Measurements from ENCODE around the gene DNAJC12.
A peak's percentile ranks its signal among the peaks of the same experiment; 100 is the strongest.
"Not testable (repeated sequence)": the region's sequence is repeated elsewhere in the genome, so short reads cannot be mapped to it uniquely, and the experiment has no call there.

The DNAJC12 gene

GRCh38 chr10:67839951-67840350, 2.0 kb upstream of the DNAJC12 start:
- Histone ChIP-seq H3K4me3 (ENCODE audit: control insufficient read depth in 1 of 7, extremely low read depth in 1 of 7, insufficient read depth in 4 of 7, low read depth in 2 of 7, low read length in 6 of 7) (no peak overlapping the region), H3K27ac (ENCODE audit: insufficient read depth in 1 of 2, low read depth in 1 of 2, low read length in 2 of 2, poor library complexity in 1 of 2, severe bottlenecking in 2 of 2) (no peak overlapping the region), H3K27me3 (replicated peaks in 2 of 5; ENCODE audit: control insufficient read depth in 4 of 5, insufficient read depth in 5 of 5, low read length in 4 of 5) (no peaks in the 10 kb centered on the region), H3K4me1 (ENCODE audit: control extremely low read depth in 1 of 4, control insufficient read depth in 4 of 4, insufficient read depth in 4 of 4, low read length in 3 of 4) (peaks cover 4 to 13% (median 5%) of the 10 kb centered on the region in 4 experiments), H3K9me3 (ENCODE audit: control extremely low read depth in 1 of 5, control insufficient read depth in 4 of 5, insufficient read depth in 2 of 5, low read depth in 1 of 5, low read length in 4 of 5) (peaks cover 0 to 6% (median 0%) of the 10 kb centered on the region in 5 experiments), H3K36me3 (ENCODE audit: control insufficient read depth in 4 of 4, insufficient read depth in 4 of 4, low read length in 3 of 4) (no peaks in the 10 kb centered on the region)
- CTCF ChIA-PET = no interaction called here
- DNase-seq = peak in 1 of 3 donors; percentile 17
- 100% methylated on average over 2 of the region's 3 CpGs for WGBS (ENCODE audit: insufficient coverage)
- POLR2A ChIA-PET = no interaction called here

- DNase-seq; POLR2A ChIA-PET; H3K27me3 ChIP-seq (replicated peaks in 2 of 5; ENCODE audit: control insufficient read depth in 4 of 5, insufficient read depth in 5 of 5, low read length in 4 of 5); H3K36me3 ChIP-seq (ENCODE audit: control insufficient read depth in 4 of 4, insufficient read depth in 4 of 4, low read length in 3 of 4); H3K9me3 ChIP-seq (ENCODE audit: control extremely low read depth in 1 of 5, control insufficient read depth in 4 of 5, insufficient read depth in 2 of 5, low read depth in 1 of 5, low read length in 4 of 5); H3K4me3 ChIP-seq (ENCODE audit: control insufficient read depth in 1 of 7, extremely low read depth in 1 of 7, insufficient read depth in 4 of 7, low read depth in 2 of 7, low read length in 6 of 7); H3K27ac ChIP-seq (ENCODE audit: insufficient read depth in 1 of 2, low read depth in 1 of 2, low read length in 2 of 2, poor library complexity in 1 of 2, severe bottlenecking in 2 of 2); CTCF ChIA-PET: not testable (repeated sequence)
- peaks cover 4 to 13% (median 5%) of the 10 kb centered on the region in 4 experiments for H3K4me1 ChIP-seq (ENCODE audit: control extremely low read depth in 1 of 4, control insufficient read depth in 4 of 4, insufficient read depth in 4 of 4, low read length in 3 of 4)
- WGBS (ENCODE audit: insufficient coverage) = 100% methylated on average over 8 of the region's 12 CpGs
Observed at GRCh38 chr10:67839511-67839910, 1.5 kb upstream of the DNAJC12 start.

GRCh38 chr10:67836972-67837371, 1.0 kb downstream of the DNAJC12 start:
- Histone ChIP-seq H3K27me3 (replicated peaks in 2 of 5; ENCODE audit: control insufficient read depth in 4 of 5, insufficient read depth in 5 of 5, low read length in 4 of 5) (no peaks in the 10 kb centered on the region), H3K4me1 (ENCODE audit: control extremely low read depth in 1 of 4, control insufficient read depth in 4 of 4, insufficient read depth in 4 of 4, low read length in 3 of 4) (peaks cover 4 to 13% (median 5%) of the 10 kb centered on the region in 4 experiments), H3K4me3 (ENCODE audit: control insufficient read depth in 1 of 7, extremely low read depth in 1 of 7, insufficient read depth in 4 of 7, low read depth in 2 of 7, low read length in 6 of 7) (peak overlapping the region in 4 of 7 experiments; percentile 24 to 69 (median 49)), H3K36me3 (ENCODE audit: control insufficient read depth in 4 of 4, insufficient read depth in 4 of 4, low read length in 3 of 4) (no peaks in the 10 kb centered on the region), H3K27ac (ENCODE audit: insufficient read depth in 1 of 2, low read depth in 1 of 2, low read length in 2 of 2, poor library complexity in 1 of 2, severe bottlenecking in 2 of 2) (no peak overlapping the region), H3K9me3 (ENCODE audit: control extremely low read depth in 1 of 5, control insufficient read depth in 4 of 5, insufficient read depth in 2 of 5, low read depth in 1 of 5, low read length in 4 of 5) (peaks cover 0 to 6% (median 0%) of the 10 kb centered on the region in 5 experiments)
- POLR2A ChIA-PET = no interaction called here
- no CpG with 5 or more reads among the region's 1 CpG for WGBS (ENCODE audit: insufficient coverage)
- CTCF ChIA-PET = interaction anchor here (0.9 kb wide), 1 partner anchor 374 kb away, joined by 3 read pairs; no protein-coding TSS in a partner anchor
- no peak for DNase-seq

GRCh38 chr10:67836488-67836887, 1.5 kb downstream of the DNAJC12 start:
- CTCF ChIA-PET = interaction anchor here (0.6 kb wide), 2 partner anchors 278 to 500 kb away, joined by 3 to 4 read pairs; no protein-coding TSS in a partner anchor
- peak overlapping the region in 2 of 7 experiments; percentile 19 to 48 for H3K4me3 ChIP-seq (ENCODE audit: control insufficient read depth in 1 of 7, extremely low read depth in 1 of 7, insufficient read depth in 4 of 7, low read depth in 2 of 7, low read length in 6 of 7)
- POLR2A ChIA-PET = no interaction called here
- H3K27me3 ChIP-seq (replicated peaks in 2 of 5; ENCODE audit: control insufficient read depth in 4 of 5, insufficient read depth in 5 of 5, low read length in 4 of 5) = no peaks in the 10 kb centered on the region
- DNase-seq = no peak
- peaks cover 4 to 13% (median 5%) of the 10 kb centered on the region in 4 experiments for H3K4me1 ChIP-seq (ENCODE audit: control extremely low read depth in 1 of 4, control insufficient read depth in 4 of 4, insufficient read depth in 4 of 4, low read length in 3 of 4)
- H3K9me3 ChIP-seq (ENCODE audit: control extremely low read depth in 1 of 5, control insufficient read depth in 4 of 5, insufficient read depth in 2 of 5, low read depth in 1 of 5, low read length in 4 of 5) = peaks cover 0 to 2% (median 0%) of the 10 kb centered on the region in 5 experiments
- no peaks in the 10 kb centered on the region for H3K36me3 ChIP-seq (ENCODE audit: control insufficient read depth in 4 of 4, insufficient read depth in 4 of 4, low read length in 3 of 4)
- H3K27ac ChIP-seq (ENCODE audit: insufficient read depth in 1 of 2, low read depth in 1 of 2, low read length in 2 of 2, poor library complexity in 1 of 2, severe bottlenecking in 2 of 2) = no peak overlapping the region
- WGBS (ENCODE audit: insufficient coverage) = no CpG with 5 or more reads among the region's 2 CpGs

- H3K27ac ChIP-seq (ENCODE audit: insufficient read depth in 1 of 2, low read depth in 1 of 2, low read length in 2 of 2, poor library complexity in 1 of 2, severe bottlenecking in 2 of 2); POLR2A ChIA-PET; H3K27me3 ChIP-seq (replicated peaks in 2 of 5; ENCODE audit: control insufficient read depth in 4 of 5, insufficient read depth in 5 of 5, low read length in 4 of 5); DNase-seq; H3K36me3 ChIP-seq (ENCODE audit: control insufficient read depth in 4 of 4, insufficient read depth in 4 of 4, low read length in 3 of 4); H3K9me3 ChIP-seq (ENCODE audit: control extremely low read depth in 1 of 5, control insufficient read depth in 4 of 5, insufficient read depth in 2 of 5, low read depth in 1 of 5, low read length in 4 of 5): not testable (repeated sequence)
- 67% methylated on average over 1 of the region's 6 CpGs for WGBS (ENCODE audit: insufficient coverage)
- Histone ChIP-seq H3K4me1 (ENCODE audit: control extremely low read depth in 1 of 4, control insufficient read depth in 4 of 4, insufficient read depth in 4 of 4, low read length in 3 of 4) (peaks cover 4 to 13% (median 5%) of the 10 kb centered on the region in 4 experiments), H3K4me3 (ENCODE audit: control insufficient read depth in 1 of 7, extremely low read depth in 1 of 7, insufficient read depth in 4 of 7, low read depth in 2 of 7, low read length in 6 of 7) (peak overlapping the region in 2 of 7 experiments; percentile 13 to 48)
- CTCF ChIA-PET = interaction anchor here (0.6 to 0.7 kb wide), 3 partner anchors 267 to 500 kb away, joined by 3 to 4 read pairs (median 3); no protein-coding TSS in a partner anchor
Observed at GRCh38 chr10:67835541-67836394, 2.2 kb downstream of the DNAJC12 start.

- POLR2A ChIA-PET = no interaction called here
Observed at GRCh38 chr10:67834375-67834774, 3.6 kb downstream of the DNAJC12 start.

GRCh38 chr10:67827811-67828210, 10.2 kb downstream of the DNAJC12 start:
- peaks cover 0 to 10% (median 4%) of the 10 kb centered on the region in 4 experiments for H3K4me1 ChIP-seq (ENCODE audit: control extremely low read depth in 1 of 4, control insufficient read depth in 4 of 4, insufficient read depth in 4 of 4, low read length in 3 of 4)
- ChIA-PET POLR2A (no interaction called here), CTCF (interaction anchor here (0.8 kb wide), 1 partner anchor 40 kb away, joined by 3 read pairs; no protein-coding TSS in a partner anchor)
- no peaks in the 10 kb centered on the region for H3K27me3 ChIP-seq (replicated peaks in 2 of 5; ENCODE audit: control insufficient read depth in 4 of 5, insufficient read depth in 5 of 5, low read length in 4 of 5)
- DNase-seq = no peak
- WGBS (ENCODE audit: insufficient coverage) = 100% methylated on average over 2 of the region's 3 CpGs
- no peak overlapping the region for H3K4me3 ChIP-seq (ENCODE audit: control insufficient read depth in 1 of 7, extremely low read depth in 1 of 7, insufficient read depth in 4 of 7, low read depth in 2 of 7, low read length in 6 of 7)
- no peaks in the 10 kb centered on the region for H3K36me3 ChIP-seq (ENCODE audit: control insufficient read depth in 4 of 4, insufficient read depth in 4 of 4, low read length in 3 of 4)
- H3K27ac ChIP-seq (ENCODE audit: insufficient read depth in 1 of 2, low read depth in 1 of 2, low read length in 2 of 2, poor library complexity in 1 of 2, severe bottlenecking in 2 of 2) = no peak overlapping the region
- no peaks in the 10 kb centered on the region for H3K9me3 ChIP-seq (ENCODE audit: control extremely low read depth in 1 of 5, control insufficient read depth in 4 of 5, insufficient read depth in 2 of 5, low read depth in 1 of 5, low read length in 4 of 5)

More at GRCh38 chr10:67834375-67834774, 3.6 kb downstream of the DNAJC12 start:
- CTCF ChIA-PET = no interaction called here
- Histone ChIP-seq H3K4me1 (ENCODE audit: control extremely low read depth in 1 of 4, control insufficient read depth in 4 of 4, insufficient read depth in 4 of 4, low read length in 3 of 4) (peaks cover 4 to 13% (median 5%) of the 10 kb centered on the region in 4 experiments), H3K27me3 (replicated peaks in 2 of 5; ENCODE audit: control insufficient read depth in 4 of 5, insufficient read depth in 5 of 5, low read length in 4 of 5) (no peaks in the 10 kb centered on the region), H3K4me3 (ENCODE audit: control insufficient read depth in 1 of 7, extremely low read depth in 1 of 7, insufficient read depth in 4 of 7, low read depth in 2 of 7, low read length in 6 of 7) (no peak overlapping the region), H3K9me3 (ENCODE audit: control extremely low read depth in 1 of 5, control insufficient read depth in 4 of 5, insufficient read depth in 2 of 5, low read depth in 1 of 5, low read length in 4 of 5) (no peaks in the 10 kb centered on the region), H3K36me3 (ENCODE audit: control insufficient read depth in 4 of 4, insufficient read depth in 4 of 4, low read length in 3 of 4) (no peaks in the 10 kb centered on the region), H3K27ac (ENCODE audit: insufficient read depth in 1 of 2, low read depth in 1 of 2, low read length in 2 of 2, poor library complexity in 1 of 2, severe bottlenecking in 2 of 2) (no peak overlapping the region)
- no peak for DNase-seq
- 94% methylated on average over 6 of the region's 8 CpGs for WGBS (ENCODE audit: insufficient coverage)

Data from common myeloid progenitor, CD34-positive (primary cell).